HEK293 (cell line): Measurements from ENCODE around the gene MLIP.

Experiments
- CTCF ChIP-seq: fragments of 450-650 bp; formaldehyde crosslinking; IDR thresholded peaks from 2 replicates; pipeline ENCODE4 v1.5.1; 2016; ENCODE audit warnings: missing biosample characterization, missing genetic modification characterization
- GLIS1 ChIP-seq: fragments of 450-650 bp; formaldehyde crosslinking; IDR thresholded peaks from 2 replicates; pipeline ENCODE4 v1.5.1; 2016; ENCODE audit warnings: missing biosample characterization, missing genetic modification characterization
- MEIS1 ChIP-seq: sonication (generic); formaldehyde crosslinking; IDR thresholded peaks from 2 replicates; pipeline ENCODE4 v1.8.1; 2022; ENCODE audit warnings: missing genetic modification reagents, mild to moderate bottlenecking, borderline replicate concordance
- PATZ1 ChIP-seq: fragments of 450-650 bp; formaldehyde crosslinking; IDR thresholded peaks from 2 replicates; pipeline ENCODE4 v1.5.1; 2016; ENCODE audit warnings: missing biosample characterization, missing genetic modification characterization
- REST ChIP-seq: fragments of 450-650 bp; formaldehyde crosslinking; IDR thresholded peaks from 2 replicates; pipeline ENCODE4 v1.5.1; 2016; ENCODE audit warnings: missing biosample characterization, missing genetic modification characterization
- TCF7L2 ChIP-seq: IDR thresholded peaks from 2 replicates; pipeline ENCODE4 v1.6.1; 2011; ENCODE audit warnings: low read depth, mild to moderate bottlenecking, inconsistent platforms, low read length, moderate library complexity, borderline replicate concordance
- WT1 ChIP-seq: fragments of 450-650 bp; formaldehyde crosslinking; IDR thresholded peaks from 2 replicates; pipeline ENCODE4 v1.5.1; 2016; ENCODE audit warnings: missing biosample characterization, missing genetic modification characterization
- ZNF24 ChIP-seq: fragments of 450-650 bp; formaldehyde crosslinking; IDR thresholded peaks from 2 replicates; pipeline ENCODE4 v1.5.1; 2016; ENCODE audit warnings: missing biosample characterization, missing genetic modification characterization
- ZNF302 ChIP-seq: fragments of 450-650 bp; formaldehyde crosslinking; IDR thresholded peaks from 2 replicates; pipeline ENCODE4 v1.5.1; 2016; ENCODE audit warnings: missing biosample characterization, missing genetic modification characterization, low read depth
- ZNF324 ChIP-seq: fragments of 450-650 bp; formaldehyde crosslinking; IDR thresholded peaks from 2 replicates; pipeline ENCODE4 v1.5.1; 2016; ENCODE audit warnings: missing biosample characterization, missing genetic modification characterization
- ZNF701 ChIP-seq: fragments of 450-650 bp; formaldehyde crosslinking; IDR thresholded peaks from 2 replicates; pipeline ENCODE4 v1.5.1; 2016; ENCODE audit warnings: missing biosample characterization, missing genetic modification characterization

- TF ChIP-seq PATZ1: no peak
- no peak for TF ChIP-seq MEIS1 (CRISPR knock-in tag)
- no peak for TF ChIP-seq CTCF (tag by site-specific recombination)
- no peak for TF ChIP-seq ZNF24
- no peak for TF ChIP-seq TCF7L2
- no peak for TF ChIP-seq WT1 (tag by site-specific recombination)
- TF ChIP-seq ZNF701 (tag by site-specific recombination): no peak
- no peak for TF ChIP-seq GLIS1 (tag by site-specific recombination)
- no peak for TF ChIP-seq ZNF324 (tag by site-specific recombination)
- no peak for TF ChIP-seq REST (tag by site-specific recombination)
- no peak for TF ChIP-seq ZNF302 (tag by site-specific recombination)
These were observed 14.2 kb downstream of the MLIP start for GRCh38 chr6:54125493-54125892.
